CD14-positive monocyte (primary cell): Measurements from ENCODE around the gene ZNF423. TPM values are rescaled to one million over a fixed set of nuclear protein-coding genes. Genes with fewer than 3 reads are reported as not detected.

Experiments used
- DNase-seq, 3 donors: peaks; one replicate each; pipeline ENCODE4 v3.0.0-alpha.2; 2011 to 2022
- H2AFZ ChIP-seq: 2 replicates; pipeline ENCODE4 v1.6.0; 2012; ENCODE audit warnings: mild to moderate bottlenecking, low read depth, low read length, inconsistent platforms; ENCODE audit not compliant: insufficient read depth, poor library complexity, severe bottlenecking
- H3K27ac ChIP-seq, 2 donors: 1 replicate in 1 of 2; 2 replicates in 1 of 2; pipeline ENCODE4 v1.5.1; 2012 to 2013; ENCODE audit warnings: low read length in 2 of 2, control low read depth in 1 of 2, inconsistent platforms in 1 of 2, low read depth in 1 of 2, mild to moderate bottlenecking in 1 of 2
- H3K27me3 ChIP-seq, 2 donors: one replicate each; pipeline versions ENCODE4 v1.6.0 to v1.6.1; 2011 to 2013; ENCODE audit warnings: low read length in 2 of 2; ENCODE audit not compliant: control insufficient read depth in 2 of 2, insufficient read depth in 2 of 2
- H3K36me3 ChIP-seq, 2 donors: replicated peaks in 1 of 2; 1 replicate in 1 of 2; 2 replicates in 1 of 2; pipeline versions ENCODE4 v1.5.1 to v1.6.1; 2012 to 2013; ENCODE audit warnings: low read length in 2 of 2, control low read depth in 1 of 2, inconsistent platforms in 1 of 2, mild to moderate bottlenecking in 1 of 2; ENCODE audit not compliant: insufficient read depth in 2 of 2, control insufficient read depth in 1 of 2
- H3K4me1 ChIP-seq, 2 donors: 1 replicate in 1 of 2; 2 replicates in 1 of 2; pipeline versions ENCODE4 v1.5.1 to v1.6.1; 2012 to 2013; ENCODE audit warnings: low read length in 2 of 2, control low read depth in 1 of 2, inconsistent platforms in 1 of 2, mild to moderate bottlenecking in 1 of 2, moderate library complexity in 1 of 2; ENCODE audit not compliant: insufficient read depth in 2 of 2, control insufficient read depth in 1 of 2
- H3K4me2 ChIP-seq: replicated peaks from 2 replicates; pipeline ENCODE3; 2012; ENCODE audit warnings: low read length, moderate library complexity, mild to moderate bottlenecking; ENCODE audit not compliant: poor library complexity, severe bottlenecking; ENCODE audit errors: extremely low read depth
- H3K4me3 ChIP-seq, 3 experiments: fragments of 200-600 bp in 1 of 3; sonication (generic) in 1 of 3; replicated peaks in 1 of 3; 1 replicate in 2 of 3; 2 replicates in 1 of 3; pipeline ENCODE4 v1.5.1; 2011 to 2013; ENCODE audit warnings: low read length in 3 of 3, mild to moderate bottlenecking in 3 of 3, control low read depth in 2 of 3, low read depth in 2 of 3, inconsistent platforms in 1 of 3, moderate library complexity in 1 of 3
- H3K79me2 ChIP-seq: 2 replicates; pipeline ENCODE4 v1.6.0; 2012; ENCODE audit warnings: mild to moderate bottlenecking, control low read depth, inconsistent platforms, low read length, moderate library complexity; ENCODE audit not compliant: insufficient read depth
- H3K9ac ChIP-seq: 2 replicates; pipeline ENCODE4 v1.6.0; 2017; ENCODE audit warnings: low read length, mild to moderate bottlenecking; ENCODE audit not compliant: insufficient read depth, poor library complexity, severe bottlenecking
- H3K9me3 ChIP-seq, 2 donors: replicated peaks in 1 of 2; 1 replicate in 1 of 2; 2 replicates in 1 of 2; pipeline versions ENCODE4 v1.5.1 to v1.6.1; 2012 to 2013; ENCODE audit warnings: low read length in 2 of 2, control low read depth in 1 of 2; ENCODE audit not compliant: control insufficient read depth in 1 of 2, insufficient read depth in 1 of 2
- H4K20me1 ChIP-seq: 2 replicates; pipeline ENCODE4 v1.6.0; 2012; ENCODE audit warnings: mild to moderate bottlenecking, low read length, control low read depth, moderate library complexity; ENCODE audit not compliant: insufficient read depth
- H3K27ac Mint-ChIP-seq, 7 donors: one replicate each; pipeline ENCODE4 v1.8.0; 2020; ENCODE audit warnings: mild to moderate bottlenecking in 7 of 7, mixed read lengths in 7 of 7, moderate library complexity in 6 of 7, inconsistent platforms in 2 of 7
- H3K27me3 Mint-ChIP-seq, 3 donors: one replicate each; pipeline ENCODE4 v1.8.0; 2021 to 2022; ENCODE audit warnings: low read depth in 3 of 3, mild to moderate bottlenecking in 3 of 3, mixed read lengths in 3 of 3, moderate library complexity in 3 of 3, inconsistent platforms in 1 of 3
- H3K36me3 Mint-ChIP-seq, 2 donors: one replicate each; pipeline ENCODE4 v1.8.0; 2020; ENCODE audit warnings: mixed read lengths in 2 of 2, inconsistent platforms in 1 of 2, mild to moderate bottlenecking in 1 of 2
- H3K4me1 Mint-ChIP-seq: one replicate; pipeline ENCODE4 v1.8.0; 2020; ENCODE audit warnings: mild to moderate bottlenecking, mixed read lengths
- H3K4me3 Mint-ChIP-seq, 2 donors: one replicate each; pipeline ENCODE4 v1.8.0; 2020; ENCODE audit warnings: mild to moderate bottlenecking in 2 of 2, mixed read lengths in 2 of 2, moderate library complexity in 1 of 2
- H3K9me3 Mint-ChIP-seq, 7 donors: one replicate each; pipeline ENCODE4 v1.8.0; 2020 to 2022; ENCODE audit warnings: mixed read lengths in 7 of 7, mild to moderate bottlenecking in 6 of 7, moderate library complexity in 6 of 7, inconsistent platforms in 2 of 7
- WGBS: methylation state at CpG from one replicate; pipeline ENCODE4 v1.1.5; 2013; ENCODE audit warnings: missing lambda C conversion rate; ENCODE audit not compliant: insufficient coverage; 5-methylcytosine and 5-hydroxymethylcytosine counted together
- intact Hi-C, 2 donors: fragments of 100-400 bp; cut with micrococcal nuclease; formaldehyde crosslinking; loops; one replicate each; pipeline versions ENCODE4 v1.15.0 to v1.15.1; 2023
- polyA plus RNA-seq, 3 donors: library from polyadenylated mRNA; depleted of rRNA in 1 of 3; unstranded in 2 of 3; stranded (reverse) in 1 of 3; fragments of 300-500 nt in 2 of 3; fragments of >200 nt in 1 of 3; fragmentation: Illumina TruSeq in 2 of 3; gene quantifications; 1 replicate in 2 of 3; 2 replicates in 1 of 3; pipeline ENCODE4 v1.2.3, GENCODE V29; 2012 to 2021
- TF ChIP-seq, protein P1 (sequence below): fragments of 200-600 bp; IDR thresholded peaks from one replicate; pipeline ENCODE4 v1.8.0; 2022; ENCODE audit warnings: antibody characterized with exemption, mild to moderate bottlenecking

Gene ZNF423
- polyA plus RNA-seq, 3 donors: not detected

GRCh38 chr16:49763826-49764225 lies 92.1 kb downstream of the ZNF423 start:
- Histone ChIP-seq H3K36me3 (no peaks in the 10 kb centered on the region), H3K4me1 (peaks cover 0 to 3% of the 10 kb centered on the region in 2 donors), H3K9ac (no peak overlapping the region), H3K4me2 (no peak overlapping the region), H3K4me3 (no peak overlapping the region), H3K79me2 (no peaks in the 10 kb centered on the region), H2AFZ (no peak overlapping the region), H4K20me1 (no peaks in the 10 kb centered on the region), H3K27ac (no peak overlapping the region), H3K9me3 (no peaks in the 10 kb centered on the region), H3K27me3 (no peaks in the 10 kb centered on the region)
- intact Hi-C loops: no loop called here
- Mint-ChIP-seq H3K27ac (peak overlapping the region in 1 of 7 donors; percentile 28), H3K27me3 (peaks cover 3 to 8% (median 7%) of the 10 kb centered on the region in 3 donors), H3K9me3 (no peaks in the 10 kb centered on the region), H3K4me1 (peaks cover 3% of the 10 kb centered on the region), H3K4me3 (no peak overlapping the region), H3K36me3 (no peaks in the 10 kb centered on the region)
- WGBS: 92% methylated on average over 4 of the region's 10 CpGs
- DNase-seq: no peak
- TF ChIP-seq, protein P1, sequence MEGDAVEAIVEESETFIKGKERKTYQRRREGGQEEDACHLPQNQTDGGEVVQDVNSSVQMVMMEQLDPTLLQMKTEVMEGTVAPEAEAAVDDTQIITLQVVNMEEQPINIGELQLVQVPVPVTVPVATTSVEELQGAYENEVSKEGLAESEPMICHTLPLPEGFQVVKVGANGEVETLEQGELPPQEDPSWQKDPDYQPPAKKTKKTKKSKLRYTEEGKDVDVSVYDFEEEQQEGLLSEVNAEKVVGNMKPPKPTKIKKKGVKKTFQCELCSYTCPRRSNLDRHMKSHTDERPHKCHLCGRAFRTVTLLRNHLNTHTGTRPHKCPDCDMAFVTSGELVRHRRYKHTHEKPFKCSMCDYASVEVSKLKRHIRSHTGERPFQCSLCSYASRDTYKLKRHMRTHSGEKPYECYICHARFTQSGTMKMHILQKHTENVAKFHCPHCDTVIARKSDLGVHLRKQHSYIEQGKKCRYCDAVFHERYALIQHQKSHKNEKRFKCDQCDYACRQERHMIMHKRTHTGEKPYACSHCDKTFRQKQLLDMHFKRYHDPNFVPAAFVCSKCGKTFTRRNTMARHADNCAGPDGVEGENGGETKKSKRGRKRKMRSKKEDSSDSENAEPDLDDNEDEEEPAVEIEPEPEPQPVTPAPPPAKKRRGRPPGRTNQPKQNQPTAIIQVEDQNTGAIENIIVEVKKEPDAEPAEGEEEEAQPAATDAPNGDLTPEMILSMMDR: no peak

DNA sequence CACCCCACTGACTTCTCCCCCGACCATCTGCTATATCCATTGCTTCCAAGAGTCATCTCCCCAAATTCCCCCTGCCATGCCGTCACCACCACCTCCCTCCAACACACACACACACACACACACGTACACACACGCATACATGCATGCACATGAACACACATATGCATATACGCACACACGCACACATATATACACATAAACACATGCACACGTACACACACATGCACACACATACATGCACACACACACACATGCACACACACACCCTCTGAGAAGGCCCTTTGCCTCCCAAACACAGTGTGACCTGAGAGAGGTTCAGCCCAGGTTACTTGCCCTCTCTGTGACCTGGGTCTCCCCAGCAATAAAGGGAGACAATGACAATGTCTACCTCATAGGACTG lies 95.1 kb downstream of the ZNF423 start:
- H3K27ac ChIP-seq: no peak overlapping the region
- peaks cover 5 to 8% (median 7%) of the 10 kb centered on the region in 3 donors for H3K27me3 Mint-ChIP-seq
- no peaks in the 10 kb centered on the region for H3K79me2 ChIP-seq
- no peak for DNase-seq
- H3K27me3 ChIP-seq: no peaks in the 10 kb centered on the region
- H3K4me1 ChIP-seq: peaks cover under 1 to 4% of the 10 kb centered on the region in 2 donors
- TF ChIP-seq, protein P1: no peak
- no peak overlapping the region for H2AFZ ChIP-seq
- peak overlapping the region in 1 of 7 donors; percentile 75 for H3K27ac Mint-ChIP-seq
- H3K4me2 ChIP-seq: no peak overlapping the region
- WGBS: 88% methylated on average over 7 of the region's 7 CpGs
- no peak overlapping the region for H3K4me3 Mint-ChIP-seq
- no peaks in the 10 kb centered on the region for H3K9me3 ChIP-seq
- H3K4me3 ChIP-seq: no peak overlapping the region
- peaks cover 4% of the 10 kb centered on the region for H3K4me1 Mint-ChIP-seq
- H3K36me3 Mint-ChIP-seq: no peaks in the 10 kb centered on the region
- no peak overlapping the region for H3K9ac ChIP-seq
- intact Hi-C loops: no loop called here
- no peaks in the 10 kb centered on the region for H4K20me1 ChIP-seq
- H3K36me3 ChIP-seq: no peaks in the 10 kb centered on the region
- H3K9me3 Mint-ChIP-seq: no peaks in the 10 kb centered on the region
